SIG-M5 (cell line): ENCODE data around the gene DNALI1.
"Not testable (repeated sequence)": the region's sequence is repeated elsewhere in the genome, so short reads cannot be mapped to it uniquely, and the experiment has no call there.

Experiments
- DNase-seq: peaks from one replicate; lab custom pipeline; 2025; lab: John Stamatoyannopoulos, UW

The DNALI1 gene

DNA sequence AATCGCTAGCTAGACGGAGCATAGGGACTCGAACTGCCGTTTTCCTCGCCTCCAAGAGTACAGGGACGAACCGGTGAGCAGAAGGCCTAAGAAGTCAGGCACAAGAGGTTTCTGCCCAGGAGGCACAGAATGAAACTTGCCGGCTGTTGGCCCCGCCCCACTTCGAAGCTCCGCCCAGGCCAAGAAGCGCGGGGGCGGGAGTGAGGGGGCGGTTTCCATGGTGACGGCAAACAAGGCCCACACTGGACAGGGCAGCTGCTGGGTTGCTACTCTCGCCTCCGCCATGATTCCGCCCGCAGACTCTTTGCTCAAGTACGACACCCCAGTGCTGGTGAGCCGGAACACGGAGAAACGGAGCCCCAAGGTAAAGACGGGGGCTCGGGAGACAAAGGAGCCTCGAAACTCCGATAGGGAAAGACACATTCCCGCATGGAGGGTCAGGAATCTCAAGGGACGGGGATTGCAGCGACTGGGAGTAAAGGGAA, at the start of gene DNALI1:
TSS of gene DNALI1 (plus strand) at position 229 of the 485 bp plus-strand sequence. CDS start at position 284, 55 bp downstream.
- DNase-seq: no peak

DNA sequence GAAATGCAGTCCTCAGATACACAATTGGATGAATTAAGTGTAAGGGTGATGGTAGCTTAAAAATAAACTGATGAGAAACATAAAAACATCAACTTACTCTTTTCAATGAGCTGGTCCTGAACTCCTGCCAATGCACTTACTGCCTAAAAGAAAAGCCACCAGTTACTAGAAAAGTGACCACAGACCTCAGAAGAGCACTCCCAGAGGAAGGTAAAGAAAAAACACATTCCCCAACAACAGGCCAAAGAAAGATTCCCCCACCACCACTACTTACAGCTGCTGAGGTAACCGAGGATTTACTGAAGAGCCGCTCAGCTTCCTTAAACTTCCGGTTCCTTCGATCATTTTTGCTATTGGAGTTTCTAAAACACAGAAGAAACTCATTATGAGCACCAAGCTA, 47.6 kb upstream of the DNALI1 start:
- DNase-seq: no peak

GRCh38 chr1:37513795-37514349, 42.9 kb upstream of the DNALI1 start:
- no peak for DNase-seq

- DNase-seq: no peak
Measured at GRCh38 chr1:37514350-37515184, 42.2 kb upstream of the DNALI1 start, which contains the start of gene MEAF6. Gene MEAF6, minus strand, starts transcription at chr1:37514766. Its CDS starts 20 bp downstream, at chr1:37514746.

DNA sequence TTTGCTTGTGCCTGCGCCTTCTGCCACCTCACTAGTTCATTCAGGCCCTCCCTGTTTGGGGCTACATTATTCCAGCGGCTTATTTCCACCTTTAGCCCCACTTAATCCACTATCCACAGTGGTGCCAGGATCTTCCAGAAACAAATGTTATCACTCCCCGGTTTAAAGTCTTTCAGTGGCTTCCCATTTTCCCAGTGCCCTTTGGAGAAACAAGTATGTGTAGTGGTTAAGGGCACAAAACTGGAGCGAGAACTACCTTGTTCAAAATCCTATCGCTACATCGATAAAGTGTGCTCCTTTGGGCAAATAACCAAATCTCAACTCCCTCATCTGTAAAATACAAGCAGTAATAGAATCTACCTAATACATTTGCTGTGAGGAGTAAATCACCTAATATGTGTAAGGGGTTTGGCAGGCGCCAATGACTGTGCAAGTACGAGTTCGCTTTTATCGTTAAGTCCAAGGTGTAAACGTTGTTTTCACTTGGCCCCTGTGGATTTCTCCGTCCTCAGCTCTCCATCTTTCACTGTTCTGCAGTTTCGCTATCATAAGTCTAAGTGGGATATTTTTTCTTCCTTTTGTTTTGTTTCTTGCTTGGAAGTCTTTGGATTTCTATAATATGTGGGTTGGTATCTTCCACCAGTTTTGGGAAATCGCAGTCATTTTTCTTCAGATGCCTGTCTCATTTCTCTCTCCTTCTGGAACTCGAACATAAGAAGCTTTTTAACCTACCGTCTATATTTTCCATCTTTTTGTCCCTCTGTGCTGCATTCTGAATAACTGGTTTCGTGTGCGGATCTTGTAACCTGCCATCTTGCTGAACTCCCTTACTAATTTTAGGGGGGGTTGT, 41.3 kb upstream of the DNALI1 start:
- no peak for DNase-seq

DNA sequence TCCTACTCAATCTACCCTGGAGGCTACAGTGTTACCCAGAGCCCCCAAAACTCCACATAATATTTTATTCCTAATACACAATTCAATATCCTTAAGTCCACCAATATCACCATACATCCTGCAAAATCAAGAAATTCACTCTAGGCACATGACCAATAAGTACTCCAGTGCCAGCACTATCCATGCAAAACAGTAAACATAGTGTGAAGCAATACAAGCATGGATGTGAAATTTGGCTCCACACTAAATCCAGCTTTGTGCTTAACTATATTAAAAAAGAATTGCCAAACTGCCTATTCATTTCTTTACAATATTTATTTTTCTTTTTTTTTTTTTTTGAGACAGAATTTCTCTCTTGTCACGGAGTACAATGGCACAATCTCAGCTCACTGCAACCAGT, 39.2 kb upstream of the DNALI1 start:
- no peak for DNase-seq

GRCh38 chr1:37518241-37518640, 38.5 kb upstream of the DNALI1 start:
- DNase-seq: not testable (repeated sequence)

GRCh38 chr1:37518929-37519328, 37.8 kb upstream of the DNALI1 start:
- DNase-seq: not testable (repeated sequence)

DNA sequence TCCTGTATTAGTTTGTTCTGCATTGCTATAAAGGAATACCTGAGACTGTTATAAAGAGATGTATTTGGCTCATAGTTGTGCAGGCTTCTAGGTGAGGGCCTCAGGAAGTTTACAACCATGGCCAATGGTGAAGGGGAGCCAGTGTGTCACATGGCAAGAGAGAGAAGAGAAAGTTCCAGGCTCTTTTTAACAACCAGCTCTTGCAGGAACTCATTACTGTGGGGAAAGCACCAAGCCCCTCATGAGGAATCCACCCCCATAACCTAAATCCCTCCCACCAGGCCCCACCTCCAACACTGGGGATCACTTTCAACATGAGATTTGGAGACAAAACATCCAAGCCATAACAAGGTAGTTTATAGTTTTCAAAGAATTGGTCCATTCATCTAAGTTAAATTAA, 37.1 kb upstream of the DNALI1 start:
- DNase-seq: no peak

DNA sequence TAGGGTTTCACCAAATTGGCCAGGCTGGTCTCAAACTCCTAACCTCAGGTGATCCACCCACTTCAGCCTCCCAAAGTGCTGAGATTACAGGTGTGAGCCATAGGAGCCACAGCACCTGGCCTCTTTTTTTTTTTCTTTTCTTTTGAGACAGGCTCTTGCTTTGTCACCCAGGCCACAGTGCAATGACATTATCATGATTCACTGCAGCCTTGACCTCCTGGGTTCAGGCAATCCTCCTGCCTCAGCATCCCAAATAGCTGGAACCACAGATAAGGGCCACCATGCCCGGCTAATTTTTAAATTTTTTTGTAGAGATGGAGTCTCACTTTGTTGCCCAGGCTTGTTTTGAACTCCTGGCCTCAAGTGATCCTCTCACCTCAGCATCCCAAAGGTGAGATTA, 26.9 kb upstream of the DNALI1 start:
- not testable (repeated sequence) for DNase-seq

GRCh38 chr1:37532418-37533156, 24.2 kb upstream of the DNALI1 start:
- not testable (repeated sequence) for DNase-seq

- no peak for DNase-seq
Measured at GRCh38 chr1:37533317-37534093, 23.2 kb upstream of the DNALI1 start.

GRCh38 chr1:37537378-37537777, 19.4 kb upstream of the DNALI1 start:
- no peak for DNase-seq

GRCh38 chr1:37539154-37539553, 17.6 kb upstream of the DNALI1 start:
- DNase-seq: not testable (repeated sequence)

GRCh38 chr1:37540036-37540785, 16.5 kb upstream of the DNALI1 start:
- DNase-seq: no peak

DNA sequence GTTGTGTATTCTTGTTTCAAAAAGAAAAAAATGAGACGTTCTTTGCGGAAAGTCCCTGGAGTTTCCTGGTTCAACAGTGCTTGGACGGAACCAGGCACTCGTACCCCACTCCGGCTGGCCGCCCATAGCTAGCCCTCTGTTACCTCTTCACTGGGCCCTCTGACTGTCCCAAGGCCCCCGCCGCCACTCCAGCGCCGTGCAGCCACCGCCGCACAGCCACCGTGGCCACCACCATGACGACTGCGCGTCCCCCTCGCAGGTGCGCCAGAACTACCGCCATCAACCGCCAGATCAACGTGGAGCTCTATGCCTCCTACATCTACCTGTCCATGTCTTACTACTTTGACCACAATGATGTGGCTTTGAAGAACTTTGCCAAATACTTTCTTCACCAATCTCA, 12.2 kb upstream of the DNALI1 start:
- no peak for DNase-seq

- no peak for DNase-seq
Measured at GRCh38 chr1:37545019-37545418, 11.7 kb upstream of the DNALI1 start.

GRCh38 chr1:37549341-37549740, 7.4 kb upstream of the DNALI1 start:
- DNase-seq: no peak

GRCh38 chr1:37553598-37553926, 3.2 kb upstream of the DNALI1 start:
- no peak for DNase-seq
